Endothelial cell of umbilical vein (primary cell): ENCODE results near the gene RTL10. TPM values are rescaled to one million over a fixed set of nuclear protein-coding genes. Genes with fewer than 3 reads are reported as not detected.
A peak's percentile ranks its signal among the peaks of the same experiment; 100 is the strongest.

Experiments
- BruUV-seq: library from RNA; stranded (reverse); fragments of 400-500 nt; replicated peaks from 2 replicates; lab custom pipeline; 2021; lab: Mats Ljungman, UMichigan
- CTCF ChIA-PET: fragments of 300-600, 350-600 bp; sonication (Branson Sonifier 250); formaldehyde crosslinking; loops from one replicate; lab custom pipeline; 2021; ENCODE audit warnings: antibody characterized with exemption, inconsistent platforms; lab: Charles Lee
- POLR2A ChIA-PET: fragments of 300-600, 350-600 bp; sonication (Branson Sonifier 250); formaldehyde crosslinking; loops from one replicate; lab custom pipeline; 2021; ENCODE audit warnings: antibody characterized with exemption, inconsistent platforms; lab: Charles Lee
- DNase-seq: peaks from one replicate; pipeline ENCODE4 v3.0.0-alpha.2; 2011; ENCODE audit warnings: low read depth, low spot score
- FAIRE-seq: peaks from 2 replicates; lab custom pipeline; 2011; peaks lifted over from hg19 to GRCh38; lab: Jason Lieb, UNC
- H2AFZ ChIP-seq: 2 replicates; pipeline ENCODE4 v1.6.0; 2012; ENCODE audit warnings: low read depth, low read length, control low read depth, inconsistent platforms
- H3K27ac ChIP-seq: 2 replicates; pipeline ENCODE4 v1.5.1; 2011; ENCODE audit warnings: low read depth, mild to moderate bottlenecking, control low read depth, low read length, moderate library complexity; ENCODE audit not compliant: insufficient read depth
- H3K27me3 ChIP-seq, 2 experiments: 2 replicates each; pipeline versions ENCODE4 v1.6.0 to v1.6.1; 2011; ENCODE audit warnings: low read length in 2 of 2, mixed read lengths in 1 of 2; ENCODE audit not compliant: control insufficient read depth in 2 of 2, insufficient read depth in 2 of 2
- H3K36me3 ChIP-seq, 2 experiments: 2 replicates in 1 of 2; 3 replicates in 1 of 2; pipeline ENCODE4 v1.5.1; 2011; ENCODE audit warnings: low read length in 2 of 2, mild to moderate bottlenecking in 1 of 2, moderate library complexity in 1 of 2; ENCODE audit not compliant: control insufficient read depth in 2 of 2, insufficient read depth in 2 of 2; ENCODE audit errors: extremely low read depth in 1 of 2
- H3K4me1 ChIP-seq: 3 replicates; pipeline ENCODE4 v1.5.1; 2011; ENCODE audit warnings: mild to moderate bottlenecking, low read length; ENCODE audit not compliant: control insufficient read depth, insufficient read depth; ENCODE audit errors: extremely low read depth
- H3K4me2 ChIP-seq: 2 replicates; pipeline ENCODE4 v1.6.1; 2011; ENCODE audit warnings: low read length, control low read depth, mixed read lengths; ENCODE audit not compliant: insufficient read depth
- H3K4me3 ChIP-seq, 3 experiments: fragments of 200-600 bp in 1 of 3; sonication (generic), shearing (Covaris generic) in 1 of 3; replicated peaks in 1 of 3; 2 replicates each; pipeline ENCODE4 v1.5.1; 2011 to 2016; ENCODE audit warnings: control low read depth in 3 of 3, low read length in 3 of 3, mild to moderate bottlenecking in 2 of 3, inconsistent platforms in 1 of 3, low read depth in 1 of 3, moderate library complexity in 1 of 3; ENCODE audit not compliant: insufficient read depth in 1 of 3
- H3K79me2 ChIP-seq: 2 replicates; pipeline ENCODE4 v1.6.0; 2012; ENCODE audit warnings: low read length, inconsistent platforms; ENCODE audit not compliant: control insufficient read depth, insufficient read depth
- H3K9ac ChIP-seq: replicated peaks from 2 replicates; pipeline ENCODE3; 2011; ENCODE audit warnings: low read length, control low read depth; ENCODE audit not compliant: insufficient read depth; ENCODE audit errors: extremely low read depth
- H3K9me1 ChIP-seq: replicated peaks from 3 replicates; pipeline ENCODE4 v1.6.0; 2011; ENCODE audit warnings: mild to moderate bottlenecking, low read length; ENCODE audit not compliant: control insufficient read depth, insufficient read depth; ENCODE audit errors: extremely low read depth
- H3K9me3 ChIP-seq: replicated peaks from 2 replicates; pipeline ENCODE4 v1.5.1; 2012; ENCODE audit warnings: low read length, inconsistent platforms; ENCODE audit not compliant: control insufficient read depth, insufficient read depth
- H4K20me1 ChIP-seq: replicated peaks from 2 replicates; pipeline ENCODE3; 2011; ENCODE audit warnings: mild to moderate bottlenecking, low read length; ENCODE audit not compliant: control insufficient read depth, insufficient read depth; ENCODE audit errors: extremely low read depth
- CTCF ChIP-seq, 2 donors: IDR thresholded peaks; 1 replicate in 1 of 2; 2 replicates in 1 of 2; pipeline ENCODE4 v1.5.1; 2011; ENCODE audit warnings: low read length in 2 of 2, mild to moderate bottlenecking in 2 of 2, moderate library complexity in 2 of 2, control low read depth in 1 of 2, inconsistent platforms in 1 of 2, low read depth in 1 of 2; ENCODE audit not compliant: insufficient read depth in 1 of 2; ENCODE audit errors: extremely low read depth in 1 of 2
- EZH2 ChIP-seq: IDR thresholded peaks from 2 replicates; pipeline ENCODE4 v1.6.1; 2012; ENCODE audit warnings: borderline replicate concordance, low read depth, mild to moderate bottlenecking, moderate library complexity, low read length, inconsistent platforms; ENCODE audit not compliant: severe bottlenecking
- FOS ChIP-seq: IDR thresholded peaks from 2 replicates; pipeline ENCODE4 v1.6.1; 2011; ENCODE audit warnings: mild to moderate bottlenecking, low read length, moderate library complexity, borderline replicate concordance; ENCODE audit not compliant: insufficient read depth
- GATA2 ChIP-seq: IDR thresholded peaks from 2 replicates; pipeline ENCODE4 v1.7.0; 2011; ENCODE audit warnings: low read depth, mild to moderate bottlenecking, moderate library complexity, mixed read lengths, low read length; ENCODE audit not compliant: insufficient read length, insufficient read depth
- JUN ChIP-seq: IDR thresholded peaks from 2 replicates; pipeline ENCODE4 v1.6.1; 2011; ENCODE audit warnings: borderline replicate concordance, low read depth; ENCODE audit not compliant: insufficient read length, insufficient read depth
- MAX ChIP-seq: IDR thresholded peaks from 2 replicates; pipeline ENCODE4 v1.6.1; 2011; ENCODE audit not compliant: insufficient read depth, insufficient read length
- MYC ChIP-seq: IDR thresholded peaks from one replicate; pipeline ENCODE4 v1.6.1; 2011; ENCODE audit warnings: mild to moderate bottlenecking, low read depth, low read length
- POLR2A ChIP-seq: IDR thresholded peaks from 2 replicates; pipeline ENCODE4 v1.6.1; 2012; ENCODE audit warnings: low read depth, mild to moderate bottlenecking, control low read depth, low read length
- POLR2AphosphoS5 ChIP-seq: IDR thresholded peaks from 2 replicates; pipeline ENCODE4 v1.6.1; 2012; ENCODE audit warnings: low read depth, mild to moderate bottlenecking, control low read depth, low read length, moderate library complexity; ENCODE audit not compliant: insufficient read depth
- dilution Hi-C: fragments of 300-500 bp; cut with MboI; formaldehyde crosslinking; loops from one replicate; pipeline ENCODE4 v1.15.0; 2019; ENCODE audit warnings: low sequenced_read_pairs; ENCODE audit not compliant: extremely low pct_ligation_motif_present
- intact Hi-C: fragments of 100-400 bp; cut with micrococcal nuclease; formaldehyde crosslinking; loops from one replicate; pipeline ENCODE4 v1.10.0; 2022
- polyA plus RNA-seq, 4 experiments: library from polyadenylated mRNA; depleted of rRNA in 3 of 4; stranded (reverse) in 3 of 4; unstranded in 1 of 4; fragments of >200 nt; gene quantifications; 2 replicates each; pipeline versions ENCODE4 v1.2.1 to v1.2.3, GENCODE V29; 2011 to 2012; ENCODE audit warnings: missing spikeins in 1 of 4
- total RNA-seq: library from RNA; stranded (reverse); gene quantifications from 2 replicates; pipeline ENCODE4 v1.2.3, GENCODE V29; 2021

RTL10 gene
- total and polyA plus RNA-seq, 2 donors (not counting 3 experiments of a cell fraction or from before 2014, with no cell fraction given), result 31.9 to 40.8 TPM

DNA sequence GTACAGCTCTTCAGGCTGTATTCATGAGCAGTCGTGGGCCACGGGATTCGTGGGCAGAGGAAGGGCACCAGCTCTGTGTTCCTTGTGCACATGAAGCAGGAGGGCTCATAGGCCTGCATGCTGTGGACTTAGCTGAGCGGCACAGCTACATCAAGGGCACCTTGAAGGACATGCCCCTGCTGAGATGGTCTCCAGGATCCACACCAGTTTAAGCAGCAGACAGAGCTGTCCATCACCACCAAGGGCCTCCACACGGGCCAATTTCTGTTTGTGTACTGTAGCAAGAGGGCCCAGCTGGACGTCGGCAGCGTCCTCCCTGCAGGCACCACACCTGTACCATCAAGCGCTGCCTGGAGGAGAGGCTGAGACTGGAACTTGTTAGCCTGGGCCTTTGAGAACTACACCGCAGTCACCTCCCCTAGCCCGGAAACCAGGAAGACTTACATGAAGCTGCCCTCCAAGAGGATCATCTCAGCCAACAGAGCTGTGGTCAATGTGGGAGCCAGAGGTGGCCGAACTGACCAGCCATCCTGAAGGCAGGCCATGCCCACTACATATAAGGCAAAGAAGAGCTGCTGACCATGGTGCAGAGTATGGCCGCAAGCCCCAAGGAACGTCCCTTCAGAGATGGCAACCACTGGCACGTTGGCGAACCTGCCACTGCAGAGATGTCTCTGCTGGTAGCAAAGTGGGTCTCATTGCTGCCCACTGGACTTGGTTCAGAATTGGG is 32.7 kb upstream of the RTL10 start:
- H3K9me3 ChIP-seq, result no peaks in the 10 kb centered on the region
- H3K9ac ChIP-seq, result peak overlapping the region; percentile 33
- H3K27me3 ChIP-seq, result no peaks in the 10 kb centered on the region
- FAIRE-seq, result no peak
- no peaks in the 10 kb centered on the region for H3K9me1 ChIP-seq
- BruUV-seq, result TSS peak; percentile 58
- no peak for DNase-seq
- dilution Hi-C loops (no loop called here), intact Hi-C loops (no loop called here)
- TF ChIP-seq MYC (no peak), FOS (no peak), GATA2 (no peak), POLR2A (no peak), MAX (no peak), JUN (no peak), CTCF (IDR thresholded peaks at IDR 0.05; ENCODE audit: extremely low read depth in 1 of 2, insufficient read depth in 1 of 2, low read depth in 1 of 2, low read length in 2 of 2) (no peak), EZH2 (no peak), POLR2AphosphoS5 (no peak)
- peak overlapping the region; percentile 87 for H3K27ac ChIP-seq
- no peak overlapping the region for H2AFZ ChIP-seq
- peaks cover 66% of the 10 kb centered on the region for H3K4me1 ChIP-seq
- CTCF ChIA-PET, result interaction anchor here (0.8 to 2.7 kb wide), 4 partner anchors 9 to 157 kb away, joined by 4 to 16 read pairs (median 10); no protein-coding TSS in a partner anchor
- peaks cover 3% of the 10 kb centered on the region for H3K79me2 ChIP-seq
- no peaks in the 10 kb centered on the region for H3K36me3 ChIP-seq
- H3K4me2 ChIP-seq, result no peak overlapping the region
- H3K4me3 ChIP-seq, result no peak overlapping the region
- POLR2A ChIA-PET, result interaction anchor here (1.2 to 1.7 kb wide), 2 partner anchors 10 to 12 kb away, joined by 3 to 5 read pairs; no protein-coding TSS in a partner anchor
- no peaks in the 10 kb centered on the region for H4K20me1 ChIP-seq
